Measurements from ENCODE around the gene FGF1. TPM values are rescaled to one million over a fixed set of nuclear protein-coding genes. Genes with fewer than 3 reads are reported as not detected.

Gene FGF1
- total and polyA plus RNA-seq, 2 of the 4 experiments (the other 2 are of a cell fraction) = 7.6 to 7.7 TPM

- no CpG with 5 or more reads among the region's 3 CpGs for WGBS, 2 experiments (ENCODE audit: extremely low coverage in 2 of 2, insufficient read length in 1 of 2)
- no peak overlapping the region for H3K14ac ChIP-seq (replicated peaks; ENCODE audit: low read depth, low read length)
- no peak overlapping the region for H2BK5ac ChIP-seq (ENCODE audit: low read depth, low read length, poor library complexity, severe bottlenecking)
- DNase-seq (no peak), ATAC-seq (ENCODE audit: low read depth) (no peak)
- H3K36me3 ChIP-seq (ENCODE audit: control insufficient read depth, insufficient read depth, low read length) = no peaks in the 10 kb centered on the region
- no peak overlapping the region for H3K9ac ChIP-seq (ENCODE audit: low read depth, low read length)
- no peak overlapping the region for H4K8ac ChIP-seq (ENCODE audit: low read depth in 2 of 2, low read length in 2 of 2)
- H3K4me3 ChIP-seq (ENCODE audit: insufficient read depth, low read depth, low read length) = no peak overlapping the region
- no peak overlapping the region for H4K5ac ChIP-seq (ENCODE audit: low read depth, low read length)
- ChIA-PET POLR2A (ENCODE audit: unreplicated experiment) (no interaction called here), CTCF (interaction anchor here (1.7 kb wide), 1 partner anchor 20 kb away, joined by 4 read pairs; no protein-coding TSS in a partner anchor)
- H3K27me3 ChIP-seq (ENCODE audit: control insufficient read depth, insufficient read depth, low read length) = no peaks in the 10 kb centered on the region
- no peak overlapping the region for H2BK120ac ChIP-seq (ENCODE audit: low read depth, low read length)
- no peak overlapping the region for H3K23ac ChIP-seq (ENCODE audit: low read depth, low read length)
- H4K20me1 ChIP-seq (ENCODE audit: insufficient read depth, low read length) = no peaks in the 10 kb centered on the region
- intact Hi-C loops (cut with micrococcal nuclease) (no loop called here), dilution Hi-C loops (cut with HindIII; ENCODE audit: low sequenced_read_pairs, unreplicated experiment) (no loop called here), in situ Hi-C loops (cut with MboI; ENCODE audit: low sequenced_read_pairs) (no loop called here)
- no peak overlapping the region for H3K56ac ChIP-seq (ENCODE audit: extremely low read depth, insufficient read depth, low read length)
- no peak overlapping the region for H3K18ac ChIP-seq (ENCODE audit: low read depth, low read length)
- H2AK5ac ChIP-seq (ENCODE audit: low read depth, low read length) = no peak overlapping the region
- H3K4me1 ChIP-seq (ENCODE audit: control insufficient read depth, insufficient read depth, low read length) = no peaks in the 10 kb centered on the region
- BruUV-seq (replicated peaks) = no TSS peak
- H3K4me2 ChIP-seq (ENCODE audit: low read depth, low read length) = no peak overlapping the region
- no peak overlapping the region for H2BK20ac ChIP-seq (ENCODE audit: low read depth, low read length)
- no peak overlapping the region for H3K27ac ChIP-seq (ENCODE audit: insufficient read depth, low read length)
- H2BK15ac ChIP-seq (ENCODE audit: low read depth, low read length) = no peak overlapping the region
- no peak overlapping the region for H2AK9ac ChIP-seq (replicated peaks; ENCODE audit: low read depth, low read length, poor library complexity)
- H3K4ac ChIP-seq (ENCODE audit: low read depth, low read length) = no peak overlapping the region
- no peak overlapping the region for H4K91ac ChIP-seq (ENCODE audit: insufficient read depth, low read depth, low read length)
- H3K9me3 ChIP-seq (ENCODE audit: control insufficient read depth, insufficient read depth, low read length) = no peaks in the 10 kb centered on the region
- H3K79me1 ChIP-seq (ENCODE audit: low read depth in 1 of 2, low read length in 2 of 2) = no peaks in the 10 kb centered on the region
- TF ChIP-seq RAD21 (IDR thresholded peaks at IDR 0.05; ENCODE audit: low read length) = no peak
- no peak for TF ChIP-seq POLR2A (IDR thresholded peaks at IDR 0.05; ENCODE audit: low read depth, low read length)
- TF ChIP-seq FOS (IDR thresholded peaks at IDR 0.05; ENCODE audit: low read depth, low read length) = no peak
- TF ChIP-seq CHD1 (IDR thresholded peaks at IDR 0.05; ENCODE audit: low read depth, low read length) = no peak
- TF ChIP-seq MAFK (IDR thresholded peaks at IDR 0.05; ENCODE audit: low read depth, low read length) = no peak
- TF ChIP-seq NFE2L2 (IDR thresholded peaks at IDR 0.05; ENCODE audit: low read depth, low read length) = no peak
- TF ChIP-seq MAZ (IDR thresholded peaks at IDR 0.05; ENCODE audit: borderline replicate concordance, low read depth, low read length) = no peak
- TF ChIP-seq ELK1 (IDR thresholded peaks at IDR 0.05; ENCODE audit: borderline replicate concordance, low read depth, low read length) = no peak
- no peak for TF ChIP-seq RFX5 (IDR thresholded peaks at IDR 0.05; ENCODE audit: low read depth, low read length)
- TF ChIP-seq, protein P1, sequence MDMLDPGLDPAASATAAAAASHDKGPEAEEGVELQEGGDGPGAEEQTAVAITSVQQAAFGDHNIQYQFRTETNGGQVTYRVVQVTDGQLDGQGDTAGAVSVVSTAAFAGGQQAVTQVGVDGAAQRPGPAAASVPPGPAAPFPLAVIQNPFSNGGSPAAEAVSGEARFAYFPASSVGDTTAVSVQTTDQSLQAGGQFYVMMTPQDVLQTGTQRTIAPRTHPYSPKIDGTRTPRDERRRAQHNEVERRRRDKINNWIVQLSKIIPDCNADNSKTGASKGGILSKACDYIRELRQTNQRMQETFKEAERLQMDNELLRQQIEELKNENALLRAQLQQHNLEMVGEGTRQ (IDR thresholded peaks at IDR 0.05; ENCODE audit: low read depth, low read length) = no peak
- TF ChIP-seq BHLHE40 (IDR thresholded peaks at IDR 0.05; ENCODE audit: low read depth, low read length) = no peak
- TF ChIP-seq CTCF (conservative IDR thresholded peaks at IDR 0.05; ENCODE audit: low read depth, low read length) = no peak
- no peak for TF ChIP-seq MXI1 (IDR thresholded peaks at IDR 0.05; ENCODE audit: borderline replicate concordance, low read depth, low read length)
- TF ChIP-seq RCOR1 (IDR thresholded peaks at IDR 0.05; ENCODE audit: insufficient replicate concordance, low read length) = no peak
- TF ChIP-seq SMC3 (IDR thresholded peaks at IDR 0.05; ENCODE audit: low read depth, low read length) = no peak
- TF ChIP-seq CEBPB (IDR thresholded peaks at IDR 0.05; ENCODE audit: low read depth, low read length) = no peak
- no peaks in the 10 kb centered on the region for H3K9me1 ChIP-seq (ENCODE audit: insufficient read depth, low read length)
- no peak overlapping the region for H2AFZ ChIP-seq (replicated peaks; ENCODE audit: low read length, poor library complexity)
Measured at GRCh38 chr5:142578161-142578830, 107.6 kb downstream of the FGF1 start.
